H9 (cell line): Measurements from ENCODE around the gene DIP2C. TPM values are rescaled to one million over a fixed set of nuclear protein-coding genes. Genes with fewer than 3 reads are reported as not detected.

ENCODE experiments used
- DNase-seq: peaks from one replicate; pipeline ENCODE4 v3.0.0-alpha.2; 2017
- H2AFZ ChIP-seq: one replicate; pipeline ENCODE4 v1.6.1; 2013; ENCODE audit warnings: mild to moderate bottlenecking, low read length, control low read depth, moderate library complexity
- H2AK5ac ChIP-seq: 2 replicates; pipeline ENCODE4 v1.6.1; 2013; ENCODE audit warnings: low read length, control low read depth, mixed read lengths; ENCODE audit not compliant: insufficient read length
- H2BK120ac ChIP-seq: one replicate; pipeline ENCODE4 v1.6.1; 2013; ENCODE audit warnings: low read depth, mild to moderate bottlenecking, low read length, control low read depth, inconsistent platforms; ENCODE audit not compliant: poor library complexity, severe bottlenecking
- H2BK12ac ChIP-seq: 2 replicates; pipeline ENCODE4 v1.6.1; 2013; ENCODE audit warnings: low read length, control low read depth, mixed read lengths, low read depth; ENCODE audit not compliant: insufficient read length
- H2BK15ac ChIP-seq: 2 replicates; pipeline ENCODE4 v1.6.1; 2013; ENCODE audit warnings: low read depth, low read length, control low read depth
- H2BK20ac ChIP-seq: one replicate; pipeline ENCODE4 v1.6.1; 2013; ENCODE audit warnings: low read depth, mild to moderate bottlenecking, low read length, control low read depth, inconsistent platforms; ENCODE audit not compliant: poor library complexity, severe bottlenecking
- H2BK5ac ChIP-seq: 2 replicates; pipeline ENCODE4 v1.6.1; 2013; ENCODE audit warnings: low read length, control low read depth, mixed read lengths; ENCODE audit not compliant: insufficient read length
- H3K14ac ChIP-seq: 2 replicates; pipeline ENCODE4 v1.6.1; 2013; ENCODE audit warnings: low read length, control low read depth; ENCODE audit not compliant: insufficient read depth
- H3K18ac ChIP-seq: 2 replicates; pipeline ENCODE4 v1.6.1; 2013; ENCODE audit warnings: low read depth, mild to moderate bottlenecking, mixed read lengths, low read length, control low read depth; ENCODE audit not compliant: insufficient read length
- H3K23ac ChIP-seq: 2 replicates; pipeline ENCODE4 v1.6.1; 2013; ENCODE audit warnings: low read length, control low read depth, mixed read lengths, low read depth; ENCODE audit not compliant: insufficient read length
- H3K23me2 ChIP-seq: 2 replicates; pipeline ENCODE4 v1.6.1; 2013; ENCODE audit warnings: low read depth, mild to moderate bottlenecking, mixed read lengths, low read length, control low read depth; ENCODE audit not compliant: insufficient read length, poor library complexity, severe bottlenecking
- H3K27ac ChIP-seq: 2 replicates; pipeline ENCODE4 v1.5.1; 2013; ENCODE audit warnings: low read length, control low read depth, mixed read lengths, low read depth; ENCODE audit not compliant: insufficient read length
- H3K27me3 ChIP-seq: 2 replicates; pipeline ENCODE4 v1.6.1; 2013; ENCODE audit warnings: low read length, control low read depth, inconsistent platforms; ENCODE audit not compliant: insufficient read depth
- H3K4ac ChIP-seq: 2 replicates; pipeline ENCODE4 v1.6.1; 2013; ENCODE audit warnings: low read depth, mild to moderate bottlenecking, control low read depth, inconsistent platforms, low read length, moderate library complexity
- H3K4me1 ChIP-seq: 2 replicates; pipeline ENCODE4 v1.6.1; 2013; ENCODE audit warnings: low read length, control low read depth, inconsistent platforms; ENCODE audit not compliant: insufficient read depth
- H3K4me2 ChIP-seq: 2 replicates; pipeline ENCODE4 v1.6.1; 2013; ENCODE audit warnings: low read length, control low read depth, mixed read lengths; ENCODE audit not compliant: insufficient read length, insufficient read depth
- H3K56ac ChIP-seq: 2 replicates; pipeline ENCODE4 v1.6.1; 2013; ENCODE audit warnings: low read depth, mild to moderate bottlenecking, mixed read lengths, low read length, control low read depth; ENCODE audit not compliant: insufficient read length
- H3K79me1 ChIP-seq: 2 replicates; pipeline ENCODE4 v1.6.1; 2013; ENCODE audit warnings: low read depth, mild to moderate bottlenecking, moderate library complexity, low read length, control low read depth, inconsistent platforms; ENCODE audit not compliant: insufficient read depth, poor library complexity, severe bottlenecking
- H3K79me2 ChIP-seq: 2 replicates; pipeline ENCODE4 v1.6.1; 2013; ENCODE audit warnings: low read length, control low read depth, inconsistent platforms; ENCODE audit not compliant: insufficient read depth
- H3K9ac ChIP-seq: 2 replicates; pipeline ENCODE4 v1.6.1; 2013; ENCODE audit warnings: low read length, control low read depth, mixed read lengths; ENCODE audit not compliant: insufficient read length; ENCODE audit errors: extremely low read depth
- H3K9me3 ChIP-seq: one replicate; pipeline ENCODE4 v1.6.1; 2013; ENCODE audit warnings: low read depth, low read length, inconsistent platforms; ENCODE audit not compliant: control insufficient read depth
- H3T11ph ChIP-seq: one replicate; pipeline ENCODE4 v1.6.1; 2013; ENCODE audit warnings: mild to moderate bottlenecking, low read length, control low read depth, inconsistent platforms
- H4K20me1 ChIP-seq: one replicate; pipeline ENCODE4 v1.6.1; 2013; ENCODE audit not compliant: control insufficient read depth, insufficient read length, insufficient read depth
- H4K5ac ChIP-seq: 2 replicates; pipeline ENCODE4 v1.6.1; 2013; ENCODE audit warnings: low read depth, mild to moderate bottlenecking, mixed read lengths, low read length, control low read depth; ENCODE audit not compliant: insufficient read length
- H4K8ac ChIP-seq: replicated peaks from 2 replicates; pipeline ENCODE4 v1.6.1; 2013; ENCODE audit warnings: low read length, control low read depth, mixed read lengths, low read depth; ENCODE audit not compliant: insufficient read length
- H4K91ac ChIP-seq: 2 replicates; pipeline ENCODE4 v1.6.1; 2013; ENCODE audit warnings: low read depth, mild to moderate bottlenecking, moderate library complexity, mixed read lengths, low read length, control low read depth; ENCODE audit not compliant: insufficient read length
- H3K27ac Mint-ChIP-seq, 3 experiments: 2 replicates in 2 of 3; 3 replicates in 1 of 3; pipeline ENCODE4 v1.8.0; 2020 to 2021; ENCODE audit warnings: mixed read lengths in 3 of 3, mild to moderate bottlenecking in 1 of 3, moderate library complexity in 1 of 3
- H3K27me3 Mint-ChIP-seq: 2 replicates; pipeline ENCODE4 v1.8.0; 2021; ENCODE audit warnings: low read depth, mild to moderate bottlenecking, moderate library complexity, mixed read lengths
- H3K36me3 Mint-ChIP-seq, 3 experiments: 2 replicates in 2 of 3; 3 replicates in 1 of 3; pipeline ENCODE4 v1.8.0; 2020 to 2021; ENCODE audit warnings: low read depth in 3 of 3, mixed read lengths in 3 of 3; ENCODE audit not compliant: insufficient read depth in 1 of 3
- H3K4me1 Mint-ChIP-seq, 2 experiments: 2 replicates each; pipeline ENCODE4 v1.8.0; 2020; ENCODE audit warnings: mixed read lengths in 2 of 2
- H3K4me3 Mint-ChIP-seq, 2 experiments: 2 replicates in 1 of 2; 3 replicates in 1 of 2; pipeline ENCODE4 v1.8.0; 2020 to 2021; ENCODE audit warnings: mild to moderate bottlenecking in 2 of 2, mixed read lengths in 2 of 2, moderate library complexity in 1 of 2
- H3K9me3 Mint-ChIP-seq, 2 experiments: 2 replicates in 1 of 2; 3 replicates in 1 of 2; pipeline ENCODE4 v1.8.0; 2020; ENCODE audit warnings: mild to moderate bottlenecking in 2 of 2, mixed read lengths in 2 of 2, moderate library complexity in 1 of 2
- WGBS: extraction: QIAGEN DNeasy Blood & Tissue Kit; methylation state at CpG from one replicate; pipeline ENCODE4 v1.1.7; 2013; ENCODE audit warnings: missing lambda C conversion rate, low lambda C conversion rate, mixed read lengths; ENCODE audit not compliant: insufficient read length; ENCODE audit errors: extremely low coverage; 5-methylcytosine and 5-hydroxymethylcytosine counted together
- total RNA-seq: library from RNA; stranded (reverse); gene quantifications from 2 replicates; pipeline ENCODE4 v1.2.1, GENCODE V29; 2021
- TF ChIP-seq, protein P1 (sequence below): fragments of 200-600 bp; sonication (generic); conservative IDR thresholded peaks from 3 replicates; pipeline ENCODE4 v1.8.0; 2021; ENCODE audit warnings: antibody characterized with exemption, mild to moderate bottlenecking

The DIP2C gene
- total RNA-seq, 1 experiment from 2014 or later = 7.9 TPM

DNA sequence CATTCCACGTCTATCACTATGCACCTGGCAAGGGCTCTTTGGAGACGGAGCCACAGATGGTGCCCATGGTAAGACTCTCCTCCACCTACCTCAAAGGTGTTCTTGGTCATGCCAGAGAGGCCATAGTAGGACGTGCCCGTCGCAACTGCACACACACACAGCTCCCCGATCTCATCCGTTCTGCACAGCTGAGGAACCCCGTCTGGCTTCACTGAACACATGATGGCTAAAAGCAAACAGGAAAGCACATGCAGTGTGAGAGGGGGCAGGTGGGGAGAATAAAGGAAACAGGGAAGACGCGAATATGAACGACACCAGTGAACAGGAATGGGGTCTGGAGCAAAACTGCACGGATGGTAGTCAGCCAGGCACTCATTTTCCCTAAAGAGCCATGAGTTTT is 323.3 kb downstream of the DIP2C start:
- Mint-ChIP-seq H3K4me3 (no peak overlapping the region), H3K9me3 (no peaks in the 10 kb centered on the region), H3K27ac (peak overlapping the region in 1 of 3 experiments; percentile 35; a peak in 1 of 7 replicates), H3K36me3 (peaks cover 9 to 22% (median 12%) of the 10 kb centered on the region in 3 experiments; a peak in 6 of 7 replicates), H3K4me1 (no peaks in the 10 kb centered on the region; a peak in 1 of 4 replicates), H3K27me3 (no peaks in the 10 kb centered on the region)
- no peak overlapping the region for H2BK15ac ChIP-seq
- no peak overlapping the region for H3K4ac ChIP-seq
- H2BK5ac ChIP-seq = no peak overlapping the region
- H4K5ac ChIP-seq = no peak overlapping the region
- H2BK20ac ChIP-seq = no peak overlapping the region
- H3K4me1 ChIP-seq = no peaks in the 10 kb centered on the region
- H3K79me1 ChIP-seq = no peaks in the 10 kb centered on the region
- peaks cover 3% of the 10 kb centered on the region for H3K23me2 ChIP-seq
- no peak overlapping the region for H3T11ph ChIP-seq
- H2AFZ ChIP-seq = no peak overlapping the region
- H3K27me3 ChIP-seq = no peaks in the 10 kb centered on the region
- no peak for DNase-seq
- H2BK12ac ChIP-seq = no peak overlapping the region
- H3K27ac ChIP-seq = no peak overlapping the region
- no peak overlapping the region for H2AK5ac ChIP-seq
- H2BK120ac ChIP-seq = no peak overlapping the region
- no peaks in the 10 kb centered on the region for H3K79me2 ChIP-seq
- no peak overlapping the region for H4K91ac ChIP-seq
- no peak overlapping the region for H3K56ac ChIP-seq
- H3K23ac ChIP-seq = no peak overlapping the region
- no peaks in the 10 kb centered on the region for H3K9me3 ChIP-seq
- no peak overlapping the region for H3K4me2 ChIP-seq
- no peak overlapping the region for H3K18ac ChIP-seq
- no peak overlapping the region for H4K8ac ChIP-seq
- TF ChIP-seq, protein P1, sequence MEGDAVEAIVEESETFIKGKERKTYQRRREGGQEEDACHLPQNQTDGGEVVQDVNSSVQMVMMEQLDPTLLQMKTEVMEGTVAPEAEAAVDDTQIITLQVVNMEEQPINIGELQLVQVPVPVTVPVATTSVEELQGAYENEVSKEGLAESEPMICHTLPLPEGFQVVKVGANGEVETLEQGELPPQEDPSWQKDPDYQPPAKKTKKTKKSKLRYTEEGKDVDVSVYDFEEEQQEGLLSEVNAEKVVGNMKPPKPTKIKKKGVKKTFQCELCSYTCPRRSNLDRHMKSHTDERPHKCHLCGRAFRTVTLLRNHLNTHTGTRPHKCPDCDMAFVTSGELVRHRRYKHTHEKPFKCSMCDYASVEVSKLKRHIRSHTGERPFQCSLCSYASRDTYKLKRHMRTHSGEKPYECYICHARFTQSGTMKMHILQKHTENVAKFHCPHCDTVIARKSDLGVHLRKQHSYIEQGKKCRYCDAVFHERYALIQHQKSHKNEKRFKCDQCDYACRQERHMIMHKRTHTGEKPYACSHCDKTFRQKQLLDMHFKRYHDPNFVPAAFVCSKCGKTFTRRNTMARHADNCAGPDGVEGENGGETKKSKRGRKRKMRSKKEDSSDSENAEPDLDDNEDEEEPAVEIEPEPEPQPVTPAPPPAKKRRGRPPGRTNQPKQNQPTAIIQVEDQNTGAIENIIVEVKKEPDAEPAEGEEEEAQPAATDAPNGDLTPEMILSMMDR = no peak
- H3K9ac ChIP-seq = no peak overlapping the region
- H3K14ac ChIP-seq = no peak overlapping the region
- no CpG with 5 or more reads among the region's 12 CpGs for WGBS
- H4K20me1 ChIP-seq = no peaks in the 10 kb centered on the region
